ENCODE results near the gene PRDM15.

Gene PRDM15

DNA sequence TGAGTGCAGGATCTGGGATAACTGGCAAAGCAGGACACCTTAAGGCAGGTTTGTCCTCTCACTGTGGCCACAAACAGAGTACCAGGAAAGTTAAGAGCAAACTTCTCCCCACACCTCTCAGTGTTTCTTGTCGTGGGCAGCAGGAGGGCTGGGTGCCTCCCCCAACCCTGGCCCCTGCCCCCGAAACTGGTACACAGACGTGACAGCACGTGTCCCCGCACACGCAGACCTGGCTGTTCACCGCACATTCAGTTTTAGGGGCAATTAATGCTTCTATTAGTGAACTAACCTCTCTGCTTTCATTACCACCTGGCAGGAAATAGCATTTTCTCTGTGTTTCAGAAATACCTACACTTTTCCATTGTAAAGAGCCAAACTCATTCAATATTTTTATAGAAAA lies 79.4 kb downstream of the PRDM15 start:
- Histone ChIP-seq H3F3A (ENCODE audit: insufficient read depth, low read length) (0 out of 2 replicates have a peak, but pooled peaks cover 2% of the 10 kb centered on the region), H3K4me3 (ENCODE audit: low read length) (no peak overlapping the region), H3K27me3 (replicated peaks; ENCODE audit: insufficient read depth, low read length) (no peaks in the 10 kb centered on the region), H3K9me2 (replicated peaks; ENCODE audit: insufficient read depth, low read length) (no peaks in the 10 kb centered on the region), H2AFZ (ENCODE audit: low read length) (no peak overlapping the region), H3K27ac (ENCODE audit: low read length) (no peak overlapping the region), H3K9ac (ENCODE audit: low read length) (no peak overlapping the region), H4K20me1 (ENCODE audit: insufficient read depth, low read length) (no peaks in the 10 kb centered on the region), H3K9me3 (replicated peaks; ENCODE audit: insufficient read depth, low read length) (no peaks in the 10 kb centered on the region), H3K4me2 (ENCODE audit: low read depth, low read length) (peak overlapping the region; percentile 8; the same call in 1 of the 2 replicates), H3K4me1 (ENCODE audit: low read length) (peaks cover 13% of the 10 kb centered on the region), H3K36me3 (replicated peaks; ENCODE audit: insufficient read depth, low read length) (no peaks in the 10 kb centered on the region), H3K79me2 (ENCODE audit: low read length) (no peaks in the 10 kb centered on the region)
- DNase-seq: peak; percentile 49
- TF ChIP-seq EZH2 (optimal IDR thresholded peaks at IDR 0.05; ENCODE audit: low read depth, low read length) (no peak), EZH2phosphoT487 (IDR thresholded peaks at IDR 0.05; ENCODE audit: low read length) (no peak)
- TF ChIP-seq, protein P1, sequence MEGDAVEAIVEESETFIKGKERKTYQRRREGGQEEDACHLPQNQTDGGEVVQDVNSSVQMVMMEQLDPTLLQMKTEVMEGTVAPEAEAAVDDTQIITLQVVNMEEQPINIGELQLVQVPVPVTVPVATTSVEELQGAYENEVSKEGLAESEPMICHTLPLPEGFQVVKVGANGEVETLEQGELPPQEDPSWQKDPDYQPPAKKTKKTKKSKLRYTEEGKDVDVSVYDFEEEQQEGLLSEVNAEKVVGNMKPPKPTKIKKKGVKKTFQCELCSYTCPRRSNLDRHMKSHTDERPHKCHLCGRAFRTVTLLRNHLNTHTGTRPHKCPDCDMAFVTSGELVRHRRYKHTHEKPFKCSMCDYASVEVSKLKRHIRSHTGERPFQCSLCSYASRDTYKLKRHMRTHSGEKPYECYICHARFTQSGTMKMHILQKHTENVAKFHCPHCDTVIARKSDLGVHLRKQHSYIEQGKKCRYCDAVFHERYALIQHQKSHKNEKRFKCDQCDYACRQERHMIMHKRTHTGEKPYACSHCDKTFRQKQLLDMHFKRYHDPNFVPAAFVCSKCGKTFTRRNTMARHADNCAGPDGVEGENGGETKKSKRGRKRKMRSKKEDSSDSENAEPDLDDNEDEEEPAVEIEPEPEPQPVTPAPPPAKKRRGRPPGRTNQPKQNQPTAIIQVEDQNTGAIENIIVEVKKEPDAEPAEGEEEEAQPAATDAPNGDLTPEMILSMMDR (IDR thresholded peaks at IDR 0.05; ENCODE audit: low read length): no peak

DNA sequence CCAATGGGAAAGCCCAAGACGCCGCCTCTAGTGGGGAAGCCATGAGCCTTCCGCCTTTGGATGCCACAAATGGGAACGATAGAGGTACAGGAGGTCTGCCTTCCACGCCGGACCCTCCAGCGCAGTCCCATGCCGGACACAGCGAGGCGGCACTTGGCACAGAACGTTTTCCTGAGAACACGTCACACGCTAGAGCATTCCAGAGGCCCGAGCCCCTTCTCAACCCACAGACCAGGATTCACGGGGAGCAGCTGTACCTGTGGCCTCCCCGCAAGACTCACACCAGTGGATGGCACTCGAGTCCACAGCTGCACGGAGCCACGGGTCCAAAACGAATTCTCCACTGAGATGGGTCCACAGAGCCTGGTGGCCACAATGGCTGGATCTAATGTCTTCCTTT lies 80.8 kb downstream of the PRDM15 start:
- Histone ChIP-seq H3K27me3 (replicated peaks; ENCODE audit: insufficient read depth, low read length) (peaks cover 10% of the 10 kb centered on the region), H3K9ac (ENCODE audit: low read length) (no peak overlapping the region), H2AFZ (ENCODE audit: low read length) (no peak overlapping the region), H3K79me2 (ENCODE audit: low read length) (no peaks in the 10 kb centered on the region), H3K4me1 (ENCODE audit: low read length) (peaks cover 13% of the 10 kb centered on the region), H3F3A (ENCODE audit: insufficient read depth, low read length) (0 out of 2 replicates have a peak, but pooled peaks cover 2% of the 10 kb centered on the region), H4K20me1 (ENCODE audit: insufficient read depth, low read length) (no peaks in the 10 kb centered on the region), H3K9me2 (replicated peaks; ENCODE audit: insufficient read depth, low read length) (no peaks in the 10 kb centered on the region), H3K36me3 (replicated peaks; ENCODE audit: insufficient read depth, low read length) (no peaks in the 10 kb centered on the region), H3K4me2 (ENCODE audit: low read depth, low read length) (no peak overlapping the region), H3K27ac (ENCODE audit: low read length) (no peak overlapping the region), H3K9me3 (replicated peaks; ENCODE audit: insufficient read depth, low read length) (no peaks in the 10 kb centered on the region), H3K4me3 (ENCODE audit: low read length) (no peak overlapping the region)
- TF ChIP-seq EZH2 (optimal IDR thresholded peaks at IDR 0.05; ENCODE audit: low read depth, low read length) (no peak), EZH2phosphoT487 (IDR thresholded peaks at IDR 0.05; ENCODE audit: low read length) (no peak)
- TF ChIP-seq, protein P1 (IDR thresholded peaks at IDR 0.05; ENCODE audit: low read length): no peak
- no peak for DNase-seq

DNA sequence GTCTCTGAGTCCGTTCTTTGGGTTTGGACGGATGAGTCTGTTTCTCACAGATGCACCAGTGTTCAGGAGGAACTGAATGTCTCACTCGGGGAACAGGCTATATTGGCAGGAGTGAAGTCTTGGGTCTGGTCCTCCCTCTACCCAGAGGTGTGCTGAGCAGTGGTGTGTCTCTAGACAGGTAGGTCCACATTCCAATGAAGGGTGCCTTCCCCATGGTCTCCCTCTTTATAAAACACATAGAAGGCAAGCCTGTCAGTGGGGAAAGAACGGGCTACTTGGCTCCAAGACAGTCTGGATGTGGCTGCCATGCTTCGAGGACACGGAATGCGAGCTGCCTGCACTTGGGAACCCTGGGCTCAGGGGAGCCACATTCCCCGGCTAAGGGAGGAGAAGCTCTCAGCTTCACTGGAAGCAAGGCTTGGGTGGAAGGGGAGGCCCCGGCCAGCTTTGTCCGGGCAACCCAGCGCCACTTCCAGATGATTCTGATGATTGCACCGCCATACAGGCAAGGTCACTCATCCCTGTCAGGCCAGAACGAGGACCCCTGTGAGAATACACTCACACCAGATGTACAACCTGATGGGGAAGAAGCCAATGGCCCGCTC lies 82.6 kb downstream of the PRDM15 start:
- Histone ChIP-seq H4K20me1 (ENCODE audit: insufficient read depth, low read length) (no peaks in the 10 kb centered on the region), H3K9me3 (replicated peaks; ENCODE audit: insufficient read depth, low read length) (no peaks in the 10 kb centered on the region), H2AFZ (ENCODE audit: low read length) (no peak overlapping the region), H3K36me3 (replicated peaks; ENCODE audit: insufficient read depth, low read length) (no peaks in the 10 kb centered on the region), H3K9ac (ENCODE audit: low read length) (no peak overlapping the region), H3K27ac (ENCODE audit: low read length) (no peak overlapping the region), H3K9me2 (replicated peaks; ENCODE audit: insufficient read depth, low read length) (no peaks in the 10 kb centered on the region), H3F3A (ENCODE audit: insufficient read depth, low read length) (0 out of 2 replicates have a peak, but pooled peaks cover 2% of the 10 kb centered on the region), H3K79me2 (ENCODE audit: low read length) (no peaks in the 10 kb centered on the region), H3K4me3 (ENCODE audit: low read length) (no peak overlapping the region), H3K4me1 (ENCODE audit: low read length) (peaks cover 13% of the 10 kb centered on the region), H3K27me3 (replicated peaks; ENCODE audit: insufficient read depth, low read length) (peaks cover 23% of the 10 kb centered on the region), H3K4me2 (ENCODE audit: low read depth, low read length) (no peak overlapping the region)
- TF ChIP-seq EZH2 (optimal IDR thresholded peaks at IDR 0.05; ENCODE audit: low read depth, low read length) (no peak), EZH2phosphoT487 (IDR thresholded peaks at IDR 0.05; ENCODE audit: low read length) (no peak)
- TF ChIP-seq, protein P1 (IDR thresholded peaks at IDR 0.05; ENCODE audit: low read length): no peak
- DNase-seq: no peak
